Stromal cell of bone marrow (primary cell): Measurements from ENCODE around the gene CHRND.

Experiments used
- DNase-seq: peaks from one replicate; pipeline ENCODE4 v3.0.0-alpha.2; 2012; ENCODE audit warnings: low read depth

CHRND gene

GRCh38 chr2:232576995-232577394 is 51.0 kb downstream of the CHRND start:
- no peak for DNase-seq

- DNase-seq = no peak
Measured at GRCh38 chr2:232577841-232578240, 51.9 kb downstream of the CHRND start.

- DNase-seq = no peak
Measured at GRCh38 chr2:232578626-232579025, 52.7 kb downstream of the CHRND start.

GRCh38 chr2:232580648-232580981 is 54.7 kb downstream of the CHRND start:
- DNase-seq = no peak

- DNase-seq = no peak
Measured at GRCh38 chr2:232581725-232582124, 55.8 kb downstream of the CHRND start.

DNA sequence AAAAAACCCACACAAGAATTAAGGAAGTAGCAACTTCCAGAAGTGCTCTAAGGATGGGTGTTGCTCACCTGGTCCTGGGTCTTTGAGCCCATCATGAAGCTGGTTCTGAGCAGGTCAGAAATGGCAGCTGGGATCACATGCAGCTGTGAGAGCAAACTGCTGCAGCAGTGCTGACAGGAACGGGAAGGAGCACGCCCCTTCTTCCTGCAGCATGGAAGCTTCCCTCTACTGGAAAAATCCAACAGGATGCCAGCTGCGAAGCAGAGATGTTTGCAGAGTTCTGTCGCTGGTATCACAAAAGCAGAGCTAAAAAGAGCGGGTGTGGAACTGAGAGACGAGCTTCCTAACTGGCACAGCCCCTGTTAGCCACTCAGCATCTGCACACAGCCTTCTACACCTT is 58.3 kb downstream of the CHRND start:
- DNase-seq = no peak
